HFF-Myc (cell line): ENCODE data around the gene ARAP1.

Experiments used
- DNase-seq: peaks from one replicate; pipeline ENCODE4 v3.0.0-alpha.2; 2011; ENCODE audit warnings: low read depth; ENCODE audit errors: extremely low read depth
- H3K4me3 ChIP-seq: replicated peaks from 2 replicates; pipeline ENCODE4 v1.5.1; 2011; ENCODE audit warnings: low read depth, mild to moderate bottlenecking, control low read depth, low read length
- CTCF ChIP-seq: IDR thresholded peaks from 2 replicates; pipeline ENCODE4 v1.5.1; 2012; ENCODE audit warnings: mild to moderate bottlenecking, low read depth, low read length, control low read depth; ENCODE audit errors: missing control alignments

The ARAP1 gene

GRCh38 chr11:72696866-72697700, 55.1 kb downstream of the ARAP1 start:
- TF ChIP-seq CTCF, result no peak
- H3K4me3 ChIP-seq, result no peak overlapping the region
- DNase-seq, result no peak

- DNase-seq, result no peak
- no peak for TF ChIP-seq CTCF
- no peak overlapping the region for H3K4me3 ChIP-seq
Measured at GRCh38 chr11:72695354-72695753, 56.9 kb downstream of the ARAP1 start.

- TF ChIP-seq CTCF, result no peak
Measured at GRCh38 chr11:72693271-72693968, 58.8 kb downstream of the ARAP1 start.

GRCh38 chr11:72692498-72693237, 59.5 kb downstream of the ARAP1 start:
- DNase-seq, result no peak
- TF ChIP-seq CTCF, result no peak
- no peak overlapping the region for H3K4me3 ChIP-seq

More at GRCh38 chr11:72693271-72693968, 58.8 kb downstream of the ARAP1 start:
- no peak overlapping the region for H3K4me3 ChIP-seq
- DNase-seq, result no peak

GRCh38 chr11:72690166-72690565, 62.0 kb downstream of the ARAP1 start:
- DNase-seq, result no peak
- H3K4me3 ChIP-seq, result no peak overlapping the region
- TF ChIP-seq CTCF, result no peak

- no peak for TF ChIP-seq CTCF
- DNase-seq, result no peak
Measured at GRCh38 chr11:72688929-72689328, 63.3 kb downstream of the ARAP1 start.

More at GRCh38 chr11:72688929-72689328, 63.3 kb downstream of the ARAP1 start:
- H3K4me3 ChIP-seq, result no peak overlapping the region
